22Rv1 (cell line): Measurements from ENCODE around the gene DGKB.

Experiments
- H3K27ac ChIP-seq: fragments of 450-650 bp; 2 replicates; pipeline ENCODE4 v1.5.1; 2017
- CTCF ChIP-seq: fragments of 450-650 bp; IDR thresholded peaks from 2 replicates; pipeline ENCODE4 v1.5.1; 2017; ENCODE audit warnings: mild to moderate bottlenecking
- ZFX ChIP-seq: fragments of 450-650 bp; IDR thresholded peaks from 2 replicates; pipeline ENCODE4 v1.6.1; 2017; ENCODE audit warnings: antibody characterized with exemption, borderline replicate concordance

DGKB gene

GRCh38 chr7:14418633-14419032, 483.9 kb downstream of the DGKB start:
- no peak for TF ChIP-seq CTCF
- H3K27ac ChIP-seq, result no peak overlapping the region

GRCh38 chr7:14414274-14414986, 488.1 kb downstream of the DGKB start:
- no peak for TF ChIP-seq ZFX
- TF ChIP-seq CTCF, result no peak
- H3K27ac ChIP-seq, result no peak overlapping the region

- TF ChIP-seq ZFX (no peak), CTCF (no peak)
- H3K27ac ChIP-seq, result no peak overlapping the region
These were observed 495.1 kb downstream of the DGKB start for GRCh38 chr7:14407246-14408015.

GRCh38 chr7:14403587-14403986, 499.0 kb downstream of the DGKB start:
- H3K27ac ChIP-seq, result no peak overlapping the region
- no peak for TF ChIP-seq CTCF
- no peak for TF ChIP-seq ZFX

GRCh38 chr7:14400271-14400670, 502.3 kb downstream of the DGKB start:
- no peak overlapping the region for H3K27ac ChIP-seq
- TF ChIP-seq CTCF, result no peak
- TF ChIP-seq ZFX, result no peak

GRCh38 chr7:14398526-14398925, 504.0 kb downstream of the DGKB start:
- TF ChIP-seq CTCF (no peak), ZFX (no peak)
- H3K27ac ChIP-seq, result no peak overlapping the region

GRCh38 chr7:14395860-14396259, 506.7 kb downstream of the DGKB start:
- H3K27ac ChIP-seq, result no peak overlapping the region
- TF ChIP-seq CTCF, result no peak
- no peak for TF ChIP-seq ZFX
